Measurements from ENCODE around the gene FAM193A. TPM values are rescaled to one million over a fixed set of nuclear protein-coding genes. Genes with fewer than 3 reads are reported as not detected.
A peak's percentile ranks its signal among the peaks of the same experiment; 100 is the strongest.

FAM193A gene
- total and polyA plus RNA-seq, 3 experiments from 2014 or later = 4.9 to 26.9 (median 25.8) TPM

- peaks cover 1% of the 10 kb centered on the region for H3K4me1 ChIP-seq (ENCODE audit: insufficient read depth, low read length)
- CTCF ChIA-PET = interaction anchor here (1.6 kb wide), 1 partner anchor 12 kb away, joined by 5 read pairs; no protein-coding TSS in a partner anchor
- Mint-ChIP-seq H3K4me3 (no peak overlapping the region), H3K9me3 (no peaks in the 10 kb centered on the region), H3K27me3 (no peaks in the 10 kb centered on the region), H3K27ac (peak overlapping the region in 2 of 8 donors; percentile 50 to 88), H3K36me3 (peaks cover 7 to 89% (median 18%) of the 10 kb centered on the region in 3 donors), H3K4me1 (peaks cover 13 to 27% (median 15%) of the 10 kb centered on the region in 3 donors)
- no peaks in the 10 kb centered on the region for H3K27me3 ChIP-seq (ENCODE audit: insufficient read depth, low read length, poor library complexity, severe bottlenecking)
- no peak for DNase-seq
- no peaks in the 10 kb centered on the region for H3K9me3 ChIP-seq (ENCODE audit: low read length)
- no peak overlapping the region for H3K27ac ChIP-seq (ENCODE audit: low read depth, low read length)
- H3K4me3 ChIP-seq (ENCODE audit: low read length) = no peak overlapping the region
- peaks cover 65% of the 10 kb centered on the region for H3K36me3 ChIP-seq (ENCODE audit: insufficient read depth, low read length)
- POLR2A ChIA-PET = no interaction called here
Observed at GRCh38 chr4:2497324-2497723, 39.1 kb upstream of the FAM193A start.

- Histone ChIP-seq H3K4me3 (ENCODE audit: low read length) (no peak overlapping the region), H3K36me3 (ENCODE audit: insufficient read depth, low read length) (peaks cover 59% of the 10 kb centered on the region), H3K4me1 (ENCODE audit: insufficient read depth, low read length) (no peaks in the 10 kb centered on the region), H3K27me3 (ENCODE audit: insufficient read depth, low read length, poor library complexity, severe bottlenecking) (no peaks in the 10 kb centered on the region), H3K9me3 (ENCODE audit: low read length) (no peaks in the 10 kb centered on the region), H3K27ac (ENCODE audit: low read depth, low read length) (no peak overlapping the region)
- Mint-ChIP-seq H3K9me3 (no peaks in the 10 kb centered on the region), H3K4me3 (no peak overlapping the region), H3K27me3 (no peaks in the 10 kb centered on the region), H3K36me3 (peaks cover 7 to 85% (median 15%) of the 10 kb centered on the region in 3 donors), H3K27ac (no peak overlapping the region), H3K4me1 (peaks cover 7 to 21% (median 10%) of the 10 kb centered on the region in 3 donors)
- POLR2A ChIA-PET = no interaction called here
- CTCF ChIA-PET = no interaction called here
- DNase-seq = no peak
Observed at GRCh38 chr4:2497931-2498330, 38.5 kb upstream of the FAM193A start.

- Mint-ChIP-seq H3K27me3 (no peaks in the 10 kb centered on the region), H3K36me3 (peaks cover 7 to 82% (median 13%) of the 10 kb centered on the region in 3 donors), H3K4me1 (peaks cover 11 to 26% (median 12%) of the 10 kb centered on the region in 3 donors), H3K27ac (peak overlapping the region in 4 of 8 donors; percentile 22 to 66 (median 36)), H3K4me3 (no peak overlapping the region), H3K9me3 (no peaks in the 10 kb centered on the region)
- DNase-seq = no peak
- ChIA-PET CTCF (no interaction called here), POLR2A (no interaction called here)
- H3K27ac ChIP-seq (ENCODE audit: low read depth, low read length) = no peak overlapping the region
- no peak overlapping the region for H3K4me3 ChIP-seq (ENCODE audit: low read length)
- no peaks in the 10 kb centered on the region for H3K4me1 ChIP-seq (ENCODE audit: insufficient read depth, low read length)
- H3K27me3 ChIP-seq (ENCODE audit: insufficient read depth, low read length, poor library complexity, severe bottlenecking) = no peaks in the 10 kb centered on the region
- H3K36me3 ChIP-seq (ENCODE audit: insufficient read depth, low read length) = peaks cover 44% of the 10 kb centered on the region
- no peaks in the 10 kb centered on the region for H3K9me3 ChIP-seq (ENCODE audit: low read length)
Observed at GRCh38 chr4:2500547-2500946, 35.9 kb upstream of the FAM193A start.

GRCh38 chr4:2501034-2501594 lies 35.3 kb upstream of the FAM193A start:
- Histone ChIP-seq H3K4me1 (ENCODE audit: insufficient read depth, low read length) (no peaks in the 10 kb centered on the region), H3K9me3 (ENCODE audit: low read length) (no peaks in the 10 kb centered on the region), H3K4me3 (ENCODE audit: low read length) (no peak overlapping the region), H3K27me3 (ENCODE audit: insufficient read depth, low read length, poor library complexity, severe bottlenecking) (no peaks in the 10 kb centered on the region), H3K27ac (ENCODE audit: low read depth, low read length) (no peak overlapping the region), H3K36me3 (ENCODE audit: insufficient read depth, low read length) (peaks cover 38% of the 10 kb centered on the region)
- Mint-ChIP-seq H3K4me1 (peaks cover 11 to 26% (median 12%) of the 10 kb centered on the region in 3 donors), H3K36me3 (peaks cover 7 to 82% (median 13%) of the 10 kb centered on the region in 3 donors), H3K9me3 (no peaks in the 10 kb centered on the region), H3K27ac (peak overlapping the region in 5 of 8 donors; percentile 16 to 73 (median 24)), H3K27me3 (no peaks in the 10 kb centered on the region), H3K4me3 (no peak overlapping the region)
- ChIA-PET POLR2A (no interaction called here), CTCF (no interaction called here)
- DNase-seq = no peak

- Histone ChIP-seq H3K4me3 (ENCODE audit: low read length) (no peak overlapping the region), H3K4me1 (ENCODE audit: insufficient read depth, low read length) (no peaks in the 10 kb centered on the region), H3K9me3 (ENCODE audit: low read length) (no peaks in the 10 kb centered on the region), H3K27me3 (ENCODE audit: insufficient read depth, low read length, poor library complexity, severe bottlenecking) (no peaks in the 10 kb centered on the region), H3K27ac (ENCODE audit: low read depth, low read length) (no peak overlapping the region), H3K36me3 (ENCODE audit: insufficient read depth, low read length) (peaks cover 27% of the 10 kb centered on the region)
- Mint-ChIP-seq H3K4me1 (peaks cover 17 to 38% (median 19%) of the 10 kb centered on the region in 3 donors), H3K4me3 (peak overlapping the region in 1 of 7 donors; percentile 27), H3K36me3 (peaks cover 4 to 76% (median 7%) of the 10 kb centered on the region in 3 donors), H3K9me3 (no peaks in the 10 kb centered on the region), H3K27ac (peak overlapping the region in 4 of 8 donors; percentile 17 to 65 (median 46)), H3K27me3 (no peaks in the 10 kb centered on the region)
- ChIA-PET CTCF (interaction anchor here (1.7 kb wide), 1 partner anchor 62 kb away, joined by 4 read pairs; no protein-coding TSS in a partner anchor), POLR2A (no interaction called here)
- DNase-seq = no peak
Observed at GRCh38 chr4:2503809-2504208, 32.6 kb upstream of the FAM193A start.

- H3K27ac Mint-ChIP-seq = peak overlapping the region in 5 of 8 donors; percentile 21 to 64 (median 48)
- Histone ChIP-seq H3K36me3 (ENCODE audit: insufficient read depth, low read length) (peaks cover 28% of the 10 kb centered on the region), H3K4me1 (ENCODE audit: insufficient read depth, low read length) (peaks cover 13% of the 10 kb centered on the region), H3K27me3 (ENCODE audit: insufficient read depth, low read length, poor library complexity, severe bottlenecking) (no peaks in the 10 kb centered on the region), H3K9me3 (ENCODE audit: low read length) (no peaks in the 10 kb centered on the region), H3K4me3 (ENCODE audit: low read length) (no peak overlapping the region), H3K27ac (ENCODE audit: low read depth, low read length) (no peak overlapping the region)
- CTCF ChIA-PET = interaction anchor here (1.2 to 1.4 kb wide), 2 partner anchors 12 to 39 kb away, joined by 4 to 7 read pairs; partner anchors contain the start of gene RNF4
- DNase-seq = no peak
- no peak overlapping the region for H3K4me3 Mint-ChIP-seq
- peaks cover 0 to 70% (median 4%) of the 10 kb centered on the region in 3 donors for H3K36me3 Mint-ChIP-seq
- H3K4me1 Mint-ChIP-seq = peaks cover 36 to 53% (median 36%) of the 10 kb centered on the region in 3 donors
- no peaks in the 10 kb centered on the region for H3K27me3 Mint-ChIP-seq
- no peaks in the 10 kb centered on the region for H3K9me3 Mint-ChIP-seq
- POLR2A ChIA-PET = no interaction called here
Observed at GRCh38 chr4:2507259-2507658, 29.2 kb upstream of the FAM193A start.

GRCh38 chr4:2507855-2508254 lies 28.6 kb upstream of the FAM193A start:
- Histone ChIP-seq H3K4me3 (ENCODE audit: low read length) (no peak overlapping the region), H3K9me3 (ENCODE audit: low read length) (no peaks in the 10 kb centered on the region), H3K36me3 (ENCODE audit: insufficient read depth, low read length) (peaks cover 34% of the 10 kb centered on the region), H3K27ac (ENCODE audit: low read depth, low read length) (no peak overlapping the region), H3K27me3 (ENCODE audit: insufficient read depth, low read length, poor library complexity, severe bottlenecking) (no peaks in the 10 kb centered on the region), H3K4me1 (ENCODE audit: insufficient read depth, low read length) (peaks cover 13% of the 10 kb centered on the region)
- no peak for DNase-seq
- Mint-ChIP-seq H3K27me3 (no peaks in the 10 kb centered on the region), H3K4me3 (no peak overlapping the region), H3K4me1 (peaks cover 36 to 53% (median 37%) of the 10 kb centered on the region in 3 donors), H3K27ac (peak overlapping the region in 4 of 8 donors; percentile 20 to 64 (median 50)), H3K9me3 (no peaks in the 10 kb centered on the region), H3K36me3 (peaks cover 0 to 74% (median 4%) of the 10 kb centered on the region in 3 donors)
- POLR2A ChIA-PET = no interaction called here
- CTCF ChIA-PET = interaction anchor here (1.2 to 1.4 kb wide), 2 partner anchors 13 to 39 kb away, joined by 4 to 7 read pairs; partner anchors contain the start of gene RNF4
